ENCODE measurements around the gene VCAN. TPM values are rescaled to one million over a fixed set of nuclear protein-coding genes. Genes with fewer than 3 reads are reported as not detected.

Gene VCAN
- total and polyA plus RNA-seq, 2 donors (not counting 1 experiment from before 2014, with no cell fraction given), result 2.0 TPM; not detected in 1

DNA sequence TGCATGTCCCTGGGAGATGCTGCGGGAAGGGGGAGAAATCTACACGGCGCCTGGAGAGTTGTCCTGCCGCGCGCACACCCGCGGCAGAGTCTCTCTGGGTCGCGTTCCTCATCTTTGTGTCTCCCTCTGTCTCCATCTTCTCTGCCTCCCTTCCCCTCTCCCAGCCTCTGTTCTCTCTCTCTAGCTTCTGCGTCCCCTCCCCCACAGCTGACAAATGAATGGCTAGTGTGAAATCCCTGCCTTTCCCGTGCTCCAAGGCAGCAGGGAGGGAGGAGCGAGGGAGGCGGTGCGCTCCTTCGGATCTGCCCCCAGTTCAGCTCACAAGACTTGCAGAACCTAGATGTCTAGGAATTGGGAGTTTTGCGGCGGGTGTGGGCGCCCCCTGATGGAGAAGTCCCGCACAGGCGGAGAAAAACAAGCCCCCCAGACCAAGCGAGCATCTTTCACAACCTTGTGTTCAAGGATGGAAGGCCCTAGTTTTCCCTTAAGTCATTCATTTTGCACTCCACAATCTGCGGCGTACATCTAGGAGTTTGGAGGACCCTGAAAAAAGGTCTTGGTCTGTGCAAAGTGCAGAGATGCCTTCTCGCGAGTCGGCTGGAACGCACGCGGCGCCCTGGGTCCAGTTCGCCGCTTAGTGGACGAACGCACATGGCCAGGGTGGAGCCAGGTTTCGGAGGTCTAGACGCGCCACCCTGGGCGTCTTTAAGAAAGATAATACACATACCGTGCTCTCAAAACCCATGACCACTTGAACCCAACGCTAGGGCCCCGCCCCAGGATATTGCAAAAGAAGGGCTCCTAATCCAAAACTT lies 2.0 kb downstream of the VCAN start:
- DNase-seq, result peak; percentile 28
- Histone ChIP-seq H3K4me1 (ENCODE audit: control insufficient read depth in 2 of 2, insufficient read depth in 2 of 2, low read length in 2 of 2) (peaks cover 33 to 39% of the 10 kb centered on the region in 2 donors), H4K20me1 (ENCODE audit: control insufficient read depth, insufficient read depth, low read length, poor library complexity, severe bottlenecking) (no peaks in the 10 kb centered on the region), H3K4me3 (ENCODE audit: control extremely low read depth in 1 of 5, extremely low read depth in 1 of 5, insufficient read depth in 1 of 5, low read depth in 2 of 5, low read length in 4 of 5) (peak overlapping the region; percentile 2 to 72 (median 40)), H3K9ac (ENCODE audit: low read length) (peak overlapping the region; percentile 47), H3K27ac (ENCODE audit: low read length in 2 of 2) (no peak overlapping the region), H3K9me3 (ENCODE audit: control extremely low read depth in 1 of 3, control insufficient read depth in 2 of 3, insufficient read depth in 1 of 3, low read length in 2 of 3) (peaks cover 0 to 21% (median 0%) of the 10 kb centered on the region in 3 donors), H3K4me2 (replicated peaks; ENCODE audit: low read depth, low read length, poor library complexity, severe bottlenecking) (peak overlapping the region; percentile 75), H3K36me3 (replicated peaks in 1 of 2; ENCODE audit: control extremely low read depth in 1 of 2, control insufficient read depth in 1 of 2, extremely low read depth in 1 of 2, insufficient read depth in 2 of 2, low read length in 1 of 2) (no peaks in the 10 kb centered on the region), H2AFZ (ENCODE audit: insufficient read depth, low read depth, low read length, poor library complexity, severe bottlenecking) (peak overlapping the region; percentile 66), H3K79me2 (ENCODE audit: control insufficient read depth, insufficient read depth, low read length) (no peaks in the 10 kb centered on the region), H3K27me3 (replicated peaks in 1 of 4; ENCODE audit: control extremely low read depth in 1 of 4, control insufficient read depth in 3 of 4, insufficient read depth in 4 of 4, low read length in 3 of 4) (peaks cover 0 to 43% (median 43%) of the 10 kb centered on the region in 4 experiments)
- peak; percentile 31 for ATAC-seq (ENCODE audit: low read depth)
- WGBS (ENCODE audit: insufficient coverage), result 4% methylated on average over 28 of the region's 42 CpGs
- ChIA-PET POLR2A (no interaction called here), CTCF (no interaction called here)
- Mint-ChIP-seq H3K27ac (no peak overlapping the region), H3K4me3 (peak overlapping the region; percentile 79), H3K27me3 (peaks cover 69% of the 10 kb centered on the region), H3K9me3 (ENCODE audit: insufficient read depth) (no peaks in the 10 kb centered on the region), H3K4me1 (peaks cover 38% of the 10 kb centered on the region)
- intact Hi-C loops (cut with micrococcal nuclease), result loop anchor here (5.0 kb wide), 1 partner anchor 831 kb away; no protein-coding TSS in a partner anchor
- TF ChIP-seq EZH2 (IDR thresholded peaks at IDR 0.05; ENCODE audit: borderline replicate concordance, insufficient read depth, low read depth, low read length, poor library complexity, severe bottlenecking), result no peak
- TF ChIP-seq, protein P1, sequence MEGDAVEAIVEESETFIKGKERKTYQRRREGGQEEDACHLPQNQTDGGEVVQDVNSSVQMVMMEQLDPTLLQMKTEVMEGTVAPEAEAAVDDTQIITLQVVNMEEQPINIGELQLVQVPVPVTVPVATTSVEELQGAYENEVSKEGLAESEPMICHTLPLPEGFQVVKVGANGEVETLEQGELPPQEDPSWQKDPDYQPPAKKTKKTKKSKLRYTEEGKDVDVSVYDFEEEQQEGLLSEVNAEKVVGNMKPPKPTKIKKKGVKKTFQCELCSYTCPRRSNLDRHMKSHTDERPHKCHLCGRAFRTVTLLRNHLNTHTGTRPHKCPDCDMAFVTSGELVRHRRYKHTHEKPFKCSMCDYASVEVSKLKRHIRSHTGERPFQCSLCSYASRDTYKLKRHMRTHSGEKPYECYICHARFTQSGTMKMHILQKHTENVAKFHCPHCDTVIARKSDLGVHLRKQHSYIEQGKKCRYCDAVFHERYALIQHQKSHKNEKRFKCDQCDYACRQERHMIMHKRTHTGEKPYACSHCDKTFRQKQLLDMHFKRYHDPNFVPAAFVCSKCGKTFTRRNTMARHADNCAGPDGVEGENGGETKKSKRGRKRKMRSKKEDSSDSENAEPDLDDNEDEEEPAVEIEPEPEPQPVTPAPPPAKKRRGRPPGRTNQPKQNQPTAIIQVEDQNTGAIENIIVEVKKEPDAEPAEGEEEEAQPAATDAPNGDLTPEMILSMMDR (IDR thresholded peaks at IDR 0.05), result peak; percentile 42

All from B cell (primary cell).